ENCODE data around the gene RPS21. TPM values are rescaled to one million over a fixed set of nuclear protein-coding genes. Genes with fewer than 3 reads are reported as not detected.

Gene RPS21
- total RNA-seq, 1 experiment from 2014 or later: 2,488 TPM

- Histone ChIP-seq H3K9me3 (ENCODE audit: control insufficient read depth in 1 of 2, insufficient read depth in 1 of 2, low read depth in 1 of 2, low read length in 2 of 2) (no peaks in the 10 kb centered on the region), H3K27me3 (ENCODE audit: insufficient read depth, low read length) (no peaks in the 10 kb centered on the region), H3K36me3 (ENCODE audit: control insufficient read depth in 1 of 2, insufficient read depth in 2 of 2, low read length in 2 of 2) (peaks cover 8 to 16% of the 10 kb centered on the region in 2 experiments), H2AFZ (ENCODE audit: low read depth, low read length, poor library complexity, severe bottlenecking) (no peak overlapping the region), H3K9ac (ENCODE audit: low read length) (no peak overlapping the region), H3K79me2 (ENCODE audit: insufficient read depth, low read length) (peaks cover 19% of the 10 kb centered on the region), H4K20me1 (ENCODE audit: insufficient read depth) (peaks cover 9% of the 10 kb centered on the region; the same call in 1 of the 2 replicates), H3K4me1 (ENCODE audit: control insufficient read depth in 1 of 2, insufficient read depth in 2 of 2, low read length in 2 of 2) (peaks cover 5 to 20% of the 10 kb centered on the region in 2 experiments; a peak in 3 of 4 replicates), H3K4me3 (replicated peaks in 1 of 2; ENCODE audit: low read depth in 1 of 2, low read length in 2 of 2) (no peak overlapping the region), H3K4me2 (ENCODE audit: low read length) (no peak overlapping the region), H3K27ac (ENCODE audit: low read depth, low read length) (no peak overlapping the region; the same call in 1 of the 2 replicates), H3K9me2 (ENCODE audit: insufficient read depth) (no peaks in the 10 kb centered on the region)
- intact Hi-C loops (cut with micrococcal nuclease): no loop called here
- no peak for TF ChIP-seq SRF (IDR thresholded peaks at IDR 0.05; ENCODE audit: low read depth)
- TF ChIP-seq CBX3 (IDR thresholded peaks at IDR 0.05; ENCODE audit: low read depth): no peak
- no peak for TF ChIP-seq SP1 (IDR thresholded peaks at IDR 0.05; ENCODE audit: low read depth)
- TF ChIP-seq ELF1 (IDR thresholded peaks at IDR 0.05; ENCODE audit: borderline replicate concordance, low read depth): no peak
- TF ChIP-seq EGR1 (IDR thresholded peaks at IDR 0.05; ENCODE audit: low read depth): no peak
- TF ChIP-seq EZH2phosphoT487 (IDR thresholded peaks at IDR 0.05; ENCODE audit: borderline replicate concordance): no peak
- no peak for TF ChIP-seq ZNF274 (IDR thresholded peaks at IDR 0.05; ENCODE audit: low read depth, low read length)
- no peak for TF ChIP-seq YY1 (IDR thresholded peaks at IDR 0.05; ENCODE audit: extremely low read depth, insufficient replicate concordance, low read depth, low read length)
- TF ChIP-seq, protein P1, sequence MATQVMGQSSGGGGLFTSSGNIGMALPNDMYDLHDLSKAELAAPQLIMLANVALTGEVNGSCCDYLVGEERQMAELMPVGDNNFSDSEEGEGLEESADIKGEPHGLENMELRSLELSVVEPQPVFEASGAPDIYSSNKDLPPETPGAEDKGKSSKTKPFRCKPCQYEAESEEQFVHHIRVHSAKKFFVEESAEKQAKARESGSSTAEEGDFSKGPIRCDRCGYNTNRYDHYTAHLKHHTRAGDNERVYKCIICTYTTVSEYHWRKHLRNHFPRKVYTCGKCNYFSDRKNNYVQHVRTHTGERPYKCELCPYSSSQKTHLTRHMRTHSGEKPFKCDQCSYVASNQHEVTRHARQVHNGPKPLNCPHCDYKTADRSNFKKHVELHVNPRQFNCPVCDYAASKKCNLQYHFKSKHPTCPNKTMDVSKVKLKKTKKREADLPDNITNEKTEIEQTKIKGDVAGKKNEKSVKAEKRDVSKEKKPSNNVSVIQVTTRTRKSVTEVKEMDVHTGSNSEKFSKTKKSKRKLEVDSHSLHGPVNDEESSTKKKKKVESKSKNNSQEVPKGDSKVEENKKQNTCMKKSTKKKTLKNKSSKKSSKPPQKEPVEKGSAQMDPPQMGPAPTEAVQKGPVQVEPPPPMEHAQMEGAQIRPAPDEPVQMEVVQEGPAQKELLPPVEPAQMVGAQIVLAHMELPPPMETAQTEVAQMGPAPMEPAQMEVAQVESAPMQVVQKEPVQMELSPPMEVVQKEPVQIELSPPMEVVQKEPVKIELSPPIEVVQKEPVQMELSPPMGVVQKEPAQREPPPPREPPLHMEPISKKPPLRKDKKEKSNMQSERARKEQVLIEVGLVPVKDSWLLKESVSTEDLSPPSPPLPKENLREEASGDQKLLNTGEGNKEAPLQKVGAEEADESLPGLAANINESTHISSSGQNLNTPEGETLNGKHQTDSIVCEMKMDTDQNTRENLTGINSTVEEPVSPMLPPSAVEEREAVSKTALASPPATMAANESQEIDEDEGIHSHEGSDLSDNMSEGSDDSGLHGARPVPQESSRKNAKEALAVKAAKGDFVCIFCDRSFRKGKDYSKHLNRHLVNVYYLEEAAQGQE (IDR thresholded peaks at IDR 0.05; ENCODE audit: low read depth): no peak
- no peak for TF ChIP-seq TCF7L2 (IDR thresholded peaks at IDR 0.05; ENCODE audit: borderline replicate concordance, extremely low read depth, insufficient read depth, insufficient read length)
- no peak for TF ChIP-seq MAX (IDR thresholded peaks at IDR 0.05)
- TF ChIP-seq, protein P2, sequence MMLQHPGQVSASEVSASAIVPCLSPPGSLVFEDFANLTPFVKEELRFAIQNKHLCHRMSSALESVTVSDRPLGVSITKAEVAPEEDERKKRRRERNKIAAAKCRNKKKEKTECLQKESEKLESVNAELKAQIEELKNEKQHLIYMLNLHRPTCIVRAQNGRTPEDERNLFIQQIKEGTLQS (IDR thresholded peaks at IDR 0.05): no peak
- no peak for TF ChIP-seq JUND (IDR thresholded peaks at IDR 0.05)
- TF ChIP-seq RAD21 (IDR thresholded peaks at IDR 0.05; ENCODE audit: low read depth): no peak
- no peak for TF ChIP-seq ZFX (IDR thresholded peaks at IDR 0.05)
- no peak for TF ChIP-seq FOSL1 (IDR thresholded peaks at IDR 0.05; ENCODE audit: low read depth)
- TF ChIP-seq, protein P3, sequence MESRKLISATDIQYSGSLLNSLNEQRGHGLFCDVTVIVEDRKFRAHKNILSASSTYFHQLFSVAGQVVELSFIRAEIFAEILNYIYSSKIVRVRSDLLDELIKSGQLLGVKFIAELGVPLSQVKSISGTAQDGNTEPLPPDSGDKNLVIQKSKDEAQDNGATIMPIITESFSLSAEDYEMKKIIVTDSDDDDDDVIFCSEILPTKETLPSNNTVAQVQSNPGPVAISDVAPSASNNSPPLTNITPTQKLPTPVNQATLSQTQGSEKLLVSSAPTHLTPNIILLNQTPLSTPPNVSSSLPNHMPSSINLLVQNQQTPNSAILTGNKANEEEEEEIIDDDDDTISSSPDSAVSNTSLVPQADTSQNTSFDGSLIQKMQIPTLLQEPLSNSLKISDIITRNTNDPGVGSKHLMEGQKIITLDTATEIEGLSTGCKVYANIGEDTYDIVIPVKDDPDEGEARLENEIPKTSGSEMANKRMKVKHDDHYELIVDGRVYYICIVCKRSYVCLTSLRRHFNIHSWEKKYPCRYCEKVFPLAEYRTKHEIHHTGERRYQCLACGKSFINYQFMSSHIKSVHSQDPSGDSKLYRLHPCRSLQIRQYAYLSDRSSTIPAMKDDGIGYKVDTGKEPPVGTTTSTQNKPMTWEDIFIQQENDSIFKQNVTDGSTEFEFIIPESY (IDR thresholded peaks at IDR 0.05; ENCODE audit: extremely low read depth, insufficient replicate concordance, low read length): no peak
- no peak for TF ChIP-seq POLR2A (IDR thresholded peaks at IDR 0.05; ENCODE audit: borderline replicate concordance, extremely low read depth, insufficient read depth, insufficient read length)
- DNase-seq (ENCODE audit: low read depth, low spot score): no peak
- RAD21 ChIA-PET (ENCODE audit: low non-redundant PET in 1 of 2, low total read pairs in 2 of 2, uncharacterized antibody in 2 of 2, unreplicated experiment in 2 of 2): no interaction called here
- CTCF ChIA-PET: no interaction called here
- POLR2A ChIA-PET: no interaction called here
- no peak for ATAC-seq
- BruUV-seq (replicated peaks): no TSS peak
Measured at GRCh38 chr20:62392621-62393334, 5.9 kb downstream of the RPS21 start.

Measured in HCT116 (cell line).